ENCODE measurements around the gene LTK. TPM values are rescaled to one million over a fixed set of nuclear protein-coding genes. Genes with fewer than 3 reads are reported as not detected.

LTK gene
- total RNA-seq, 2 donors from 2014 or later: 0.72 to 1.7 TPM

GRCh38 chr15:41553731-41554130 is 40.1 kb upstream of the LTK start:
- no peak for DNase-seq
- peaks cover 12% of the 10 kb centered on the region for H3K4me1 Mint-ChIP-seq (ENCODE audit: low read depth)
- H3K4me3 Mint-ChIP-seq: no peak overlapping the region
- no peaks in the 10 kb centered on the region for H3K9me3 Mint-ChIP-seq
- H3K36me3 Mint-ChIP-seq (ENCODE audit: insufficient read depth in 2 of 2): no peaks in the 10 kb centered on the region
- no peaks in the 10 kb centered on the region for H3K27me3 Mint-ChIP-seq (ENCODE audit: low read depth)
- no peak overlapping the region for H3K27ac Mint-ChIP-seq
- ATAC-seq (replicated peaks in 1 of 2): no peak

GRCh38 chr15:41550066-41550775 is 36.6 kb upstream of the LTK start:
- DNase-seq (no peak), ATAC-seq (replicated peaks in 1 of 2) (no peak)
- no peak overlapping the region for H3K4me3 Mint-ChIP-seq
- no peaks in the 10 kb centered on the region for H3K36me3 Mint-ChIP-seq (ENCODE audit: insufficient read depth in 2 of 2)
- H3K4me1 Mint-ChIP-seq (ENCODE audit: low read depth): peaks cover under 1% of the 10 kb centered on the region
- H3K9me3 Mint-ChIP-seq: no peaks in the 10 kb centered on the region
- no peak overlapping the region for H3K27ac Mint-ChIP-seq
- H3K27me3 Mint-ChIP-seq (ENCODE audit: low read depth): no peaks in the 10 kb centered on the region

GRCh38 chr15:41546851-41547786 is 33.5 kb upstream of the LTK start:
- DNase-seq: no peak
- no peaks in the 10 kb centered on the region for H3K36me3 Mint-ChIP-seq (ENCODE audit: insufficient read depth in 2 of 2)
- no peaks in the 10 kb centered on the region for H3K27me3 Mint-ChIP-seq (ENCODE audit: low read depth)
- no peak for ATAC-seq (replicated peaks in 1 of 2)
- no peak overlapping the region for H3K27ac Mint-ChIP-seq
- H3K4me1 Mint-ChIP-seq (ENCODE audit: low read depth): peaks cover 15% of the 10 kb centered on the region
- H3K4me3 Mint-ChIP-seq: no peak overlapping the region
- no peaks in the 10 kb centered on the region for H3K9me3 Mint-ChIP-seq

GRCh38 chr15:41545218-41545617 is 31.6 kb upstream of the LTK start:
- Mint-ChIP-seq H3K9me3 (no peaks in the 10 kb centered on the region), H3K4me1 (ENCODE audit: low read depth) (peaks cover 30% of the 10 kb centered on the region), H3K27ac (no peak overlapping the region), H3K27me3 (ENCODE audit: low read depth) (no peaks in the 10 kb centered on the region), H3K4me3 (peak overlapping the region; percentile 96), H3K36me3 (ENCODE audit: insufficient read depth in 2 of 2) (no peaks in the 10 kb centered on the region)
- ATAC-seq (replicated peaks in 1 of 2) (no peak), DNase-seq (no peak)

GRCh38 chr15:41544650-41545015 is 31.0 kb upstream of the LTK start:
- DNase-seq: peak in 1 of 2 donors; percentile 5
- no peaks in the 10 kb centered on the region for H3K27me3 Mint-ChIP-seq (ENCODE audit: low read depth)
- no peaks in the 10 kb centered on the region for H3K36me3 Mint-ChIP-seq (ENCODE audit: insufficient read depth in 2 of 2)

GRCh38 chr15:41543521-41543870 is 29.9 kb upstream of the LTK start:
- ATAC-seq (replicated peaks in 1 of 2): no peak
- Mint-ChIP-seq H3K36me3 (ENCODE audit: insufficient read depth in 2 of 2) (no peaks in the 10 kb centered on the region), H3K27me3 (ENCODE audit: low read depth) (no peaks in the 10 kb centered on the region), H3K4me3 (peak overlapping the region; percentile 96), H3K4me1 (ENCODE audit: low read depth) (peaks cover 30% of the 10 kb centered on the region), H3K27ac (peak overlapping the region; percentile 85), H3K9me3 (no peaks in the 10 kb centered on the region)
- no peak for DNase-seq

More at GRCh38 chr15:41544650-41545015, 31.0 kb upstream of the LTK start:
- no peak overlapping the region for H3K27ac Mint-ChIP-seq
- peaks cover 30% of the 10 kb centered on the region for H3K4me1 Mint-ChIP-seq (ENCODE audit: low read depth)
- no peak for ATAC-seq (replicated peaks in 1 of 2)
- no peaks in the 10 kb centered on the region for H3K9me3 Mint-ChIP-seq
- peak overlapping the region; percentile 96 for H3K4me3 Mint-ChIP-seq

GRCh38 chr15:41536866-41537265 is 23.2 kb upstream of the LTK start:
- Mint-ChIP-seq H3K36me3 (ENCODE audit: insufficient read depth in 2 of 2) (peaks cover 2 to 12% of the 10 kb centered on the region in 2 donors), H3K27me3 (ENCODE audit: low read depth) (no peaks in the 10 kb centered on the region), H3K9me3 (no peaks in the 10 kb centered on the region), H3K27ac (no peak overlapping the region), H3K4me3 (no peak overlapping the region), H3K4me1 (ENCODE audit: low read depth) (peaks cover 18% of the 10 kb centered on the region)
- ATAC-seq (replicated peaks in 1 of 2) (no peak), DNase-seq (no peak)

GRCh38 chr15:41535544-41535943 is 21.9 kb upstream of the LTK start:
- H3K36me3 Mint-ChIP-seq (ENCODE audit: insufficient read depth in 2 of 2): peaks cover 2 to 12% of the 10 kb centered on the region in 2 donors
- ATAC-seq (replicated peaks in 1 of 2) (no peak), DNase-seq (no peak)
- H3K27me3 Mint-ChIP-seq (ENCODE audit: low read depth): no peaks in the 10 kb centered on the region
- no peaks in the 10 kb centered on the region for H3K9me3 Mint-ChIP-seq
- no peak overlapping the region for H3K4me3 Mint-ChIP-seq
- H3K4me1 Mint-ChIP-seq (ENCODE audit: low read depth): peaks cover 5% of the 10 kb centered on the region
- no peak overlapping the region for H3K27ac Mint-ChIP-seq

- Mint-ChIP-seq H3K27ac (no peak overlapping the region), H3K4me1 (ENCODE audit: low read depth) (no peaks in the 10 kb centered on the region), H3K9me3 (no peaks in the 10 kb centered on the region), H3K4me3 (no peak overlapping the region), H3K36me3 (ENCODE audit: insufficient read depth in 2 of 2) (peaks cover 9 to 11% of the 10 kb centered on the region in 2 donors), H3K27me3 (ENCODE audit: low read depth) (no peaks in the 10 kb centered on the region)
- DNase-seq (no peak), ATAC-seq (replicated peaks in 1 of 2) (no peak)
These were observed 16.8 kb upstream of the LTK start for GRCh38 chr15:41530363-41530956.

GRCh38 chr15:41523097-41523496 is 9.5 kb upstream of the LTK start:
- DNase-seq (no peak), ATAC-seq (replicated peaks in 1 of 2) (no peak)
- Mint-ChIP-seq H3K27me3 (ENCODE audit: low read depth) (no peaks in the 10 kb centered on the region), H3K27ac (no peak overlapping the region), H3K36me3 (ENCODE audit: insufficient read depth in 2 of 2) (peaks cover 2% of the 10 kb centered on the region in 2 donors), H3K9me3 (no peaks in the 10 kb centered on the region), H3K4me1 (ENCODE audit: low read depth) (no peaks in the 10 kb centered on the region), H3K4me3 (no peak overlapping the region)

GRCh38 chr15:41521614-41522013 is 8.0 kb upstream of the LTK start:
- H3K27ac Mint-ChIP-seq: no peak overlapping the region
- H3K9me3 Mint-ChIP-seq: no peaks in the 10 kb centered on the region
- H3K4me3 Mint-ChIP-seq: no peak overlapping the region
- no peaks in the 10 kb centered on the region for H3K4me1 Mint-ChIP-seq (ENCODE audit: low read depth)
- peaks cover 0 to 3% of the 10 kb centered on the region in 2 donors for H3K36me3 Mint-ChIP-seq (ENCODE audit: insufficient read depth in 2 of 2)
- no peak for DNase-seq
- H3K27me3 Mint-ChIP-seq (ENCODE audit: low read depth): no peaks in the 10 kb centered on the region
- no peak for ATAC-seq (replicated peaks in 1 of 2)

- ATAC-seq (replicated peaks in 1 of 2): no peak
- no peaks in the 10 kb centered on the region for H3K9me3 Mint-ChIP-seq
- H3K4me1 Mint-ChIP-seq (ENCODE audit: low read depth): no peaks in the 10 kb centered on the region
- peaks cover 0 to 4% of the 10 kb centered on the region in 2 donors for H3K36me3 Mint-ChIP-seq (ENCODE audit: insufficient read depth in 2 of 2)
- DNase-seq: no peak
- H3K27ac Mint-ChIP-seq: no peak overlapping the region
- no peak overlapping the region for H3K4me3 Mint-ChIP-seq
- no peaks in the 10 kb centered on the region for H3K27me3 Mint-ChIP-seq (ENCODE audit: low read depth)
These were observed 7.0 kb upstream of the LTK start for GRCh38 chr15:41520636-41521035.

GRCh38 chr15:41517895-41518449 is 4.3 kb upstream of the LTK start:
- ATAC-seq (replicated peaks in 1 of 2): no peak
- no peak overlapping the region for H3K4me3 Mint-ChIP-seq

More at GRCh38 chr15:41517895-41518449, 4.3 kb upstream of the LTK start:
- H3K9me3 Mint-ChIP-seq: no peaks in the 10 kb centered on the region
- H3K36me3 Mint-ChIP-seq (ENCODE audit: insufficient read depth in 2 of 2): peaks cover 0 to 4% of the 10 kb centered on the region in 2 donors
- H3K27me3 Mint-ChIP-seq (ENCODE audit: low read depth): peaks cover 7% of the 10 kb centered on the region
- DNase-seq: no peak
- H3K27ac Mint-ChIP-seq: no peak overlapping the region
- peaks cover 12% of the 10 kb centered on the region for H3K4me1 Mint-ChIP-seq (ENCODE audit: low read depth)

Data from activated T-cell treated with anti-CD3 and anti-CD28 coated beads, Interleukin-2, amount 50 U/mL, for 72 hours (primary cell).